Vagina (tissue), 2 donors: ENCODE results near the gene SLC12A9. TPM values are rescaled to one million over a fixed set of nuclear protein-coding genes. Genes with fewer than 3 reads are reported as not detected.

Source experiments
- DNase-seq, 2 donors: peaks; one replicate each; pipeline ENCODE4 v3.0.0-alpha.2; 2017; ENCODE audit errors: extremely low spot score in 2 of 2
- H3K27ac ChIP-seq: fragments of 200-600 bp; sonication (generic); one replicate; pipeline ENCODE4 v1.5.1; 2019
- H3K27me3 ChIP-seq: fragments of 200-600 bp; sonication (generic); one replicate; pipeline ENCODE4 v1.5.1; 2019
- H3K36me3 ChIP-seq, 2 donors: fragments of 200-600 bp; sonication (generic); one replicate each; pipeline ENCODE4 v1.5.1; 2017 to 2019
- H3K4me1 ChIP-seq: fragments of 200-600 bp; sonication (generic); one replicate; pipeline ENCODE4 v1.5.1; 2019
- H3K4me3 ChIP-seq, 2 donors: fragments of 200-600 bp; sonication (generic); 1 replicate in 1 of 2; 2 replicates in 1 of 2; pipeline ENCODE4 v1.5.1; 2016 to 2019
- H3K9me3 ChIP-seq: fragments of 200-600 bp; sonication (generic); one replicate; pipeline ENCODE4 v1.5.1; 2019
- CTCF ChIP-seq, 3 experiments: fragments of 450-650 bp in 2 of 3; fragments of 200-600 bp in 1 of 3; sonication (generic) in 1 of 3; IDR thresholded peaks; one replicate each; pipeline ENCODE4 v1.5.1; 2017 to 2019; ENCODE audit warnings: antibody characterized with exemption in 3 of 3, mild to moderate bottlenecking in 2 of 3, moderate library complexity in 2 of 3
- POLR2A ChIP-seq, 2 donors: fragments of 450-650 bp; IDR thresholded peaks; one replicate each; pipeline ENCODE4 v1.6.1; 2017; ENCODE audit warnings: antibody characterized with exemption in 2 of 2, mild to moderate bottlenecking in 2 of 2, moderate library complexity in 2 of 2
- POLR2AphosphoS5 ChIP-seq, 2 donors: sonication (generic); formaldehyde crosslinking; IDR thresholded peaks; one replicate each; pipeline ENCODE4 v1.9.0; 2017; ENCODE audit warnings: antibody characterized with exemption in 2 of 2, mild to moderate bottlenecking in 2 of 2, low read depth in 1 of 2; ENCODE audit not compliant: insufficient read depth in 1 of 2
- intact Hi-C: fragments of 100-400 bp; cut with DNase I; formaldehyde crosslinking; loops from one replicate; pipeline ENCODE4 v1.15.1; 2023
- total RNA-seq: library from RNA; depleted of rRNA; stranded (reverse); fragments of >200 nt; gene quantifications from one replicate; pipeline ENCODE4 v1.2.3, GENCODE V29; 2016

Gene SLC12A9
- total RNA-seq, 1 donor from 2014 or later: 15.7 TPM

- no peak for TF ChIP-seq POLR2AphosphoS5 (IDR thresholded peaks at IDR 0.05; ENCODE audit: insufficient read depth in 1 of 2, low read depth in 1 of 2)
- TF ChIP-seq POLR2A (IDR thresholded peaks at IDR 0.05): no peak
- TF ChIP-seq CTCF (IDR thresholded peaks at IDR 0.05): no peak
- intact Hi-C loops: no loop called here
- Histone ChIP-seq H3K9me3 (no peaks in the 10 kb centered on the region), H3K27ac (no peak overlapping the region), H3K27me3 (no peaks in the 10 kb centered on the region), H3K4me1 (peaks cover 25% of the 10 kb centered on the region), H3K4me3 (no peak overlapping the region), H3K36me3 (peaks cover 0 to 20% of the 10 kb centered on the region in 2 donors)
- no peak for DNase-seq
These were observed 4.4 kb downstream of the SLC12A9 start for GRCh38 chr7:100856871-100857282.

DNA sequence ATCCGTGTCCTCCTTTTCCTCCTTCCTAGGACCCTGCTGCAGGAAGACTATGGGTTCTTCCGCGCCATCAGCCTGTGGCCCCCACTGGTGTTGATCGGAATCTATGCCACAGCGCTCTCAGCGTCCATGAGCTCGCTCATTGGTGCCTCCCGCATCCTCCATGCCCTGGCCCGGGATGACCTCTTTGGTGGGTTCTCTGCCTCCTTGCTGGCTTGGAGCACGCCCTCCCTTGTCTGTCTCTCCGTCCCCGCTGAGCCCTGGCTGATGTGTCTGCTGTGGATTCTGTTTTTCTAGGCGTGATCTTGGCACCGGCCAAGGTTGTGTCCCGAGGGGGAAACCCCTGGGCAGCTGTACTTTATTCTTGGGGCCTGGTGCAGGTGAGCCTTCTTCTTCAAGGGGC, 7.3 kb downstream of the SLC12A9 start:
- TF ChIP-seq POLR2AphosphoS5 (IDR thresholded peaks at IDR 0.05; ENCODE audit: insufficient read depth in 1 of 2, low read depth in 1 of 2) (no peak), CTCF (IDR thresholded peaks at IDR 0.05) (no peak), POLR2A (IDR thresholded peaks at IDR 0.05) (no peak)
- no peak overlapping the region for H3K4me3 ChIP-seq
- no peak for DNase-seq
- H3K36me3 ChIP-seq: peaks cover 0 to 20% of the 10 kb centered on the region in 2 donors
- H3K4me1 ChIP-seq: no peaks in the 10 kb centered on the region
- H3K27ac ChIP-seq: no peak overlapping the region
- intact Hi-C loops: loop anchor here (10.0 kb wide), 1 partner anchor 315 kb away; no protein-coding TSS in a partner anchor
- no peaks in the 10 kb centered on the region for H3K9me3 ChIP-seq
- no peaks in the 10 kb centered on the region for H3K27me3 ChIP-seq

- no peak for TF ChIP-seq POLR2AphosphoS5 (IDR thresholded peaks at IDR 0.05; ENCODE audit: insufficient read depth in 1 of 2, low read depth in 1 of 2)
- TF ChIP-seq POLR2A (IDR thresholded peaks at IDR 0.05): no peak
- no peak for TF ChIP-seq CTCF (IDR thresholded peaks at IDR 0.05)
- H3K9me3 ChIP-seq: no peaks in the 10 kb centered on the region
- peaks cover 10% of the 10 kb centered on the region for H3K4me1 ChIP-seq
- no peak overlapping the region for H3K4me3 ChIP-seq
- DNase-seq: no peak
- no peaks in the 10 kb centered on the region for H3K27me3 ChIP-seq
- H3K27ac ChIP-seq: no peak overlapping the region
- peaks cover 0 to 20% of the 10 kb centered on the region in 2 donors for H3K36me3 ChIP-seq
- intact Hi-C loops: loop anchor here (10.0 kb wide), 1 partner anchor 316 kb away; no protein-coding TSS in a partner anchor
These were observed 8.4 kb downstream of the SLC12A9 start for GRCh38 chr7:100860702-100861615.

- peaks cover 0 to 20% of the 10 kb centered on the region in 2 donors for H3K36me3 ChIP-seq
- TF ChIP-seq POLR2A (IDR thresholded peaks at IDR 0.05) (no peak), CTCF (IDR thresholded peaks at IDR 0.05) (no peak), POLR2AphosphoS5 (IDR thresholded peaks at IDR 0.05; ENCODE audit: insufficient read depth in 1 of 2, low read depth in 1 of 2) (no peak)
These were observed 9.1 kb downstream of the SLC12A9 start for GRCh38 chr7:100861616-100861985.

More at GRCh38 chr7:100861616-100861985, 9.1 kb downstream of the SLC12A9 start:
- H3K4me1 ChIP-seq: peaks cover 16% of the 10 kb centered on the region
- H3K9me3 ChIP-seq: no peaks in the 10 kb centered on the region
- H3K27me3 ChIP-seq: no peaks in the 10 kb centered on the region
- H3K4me3 ChIP-seq: no peak overlapping the region
- intact Hi-C loops: loop anchor here (10.0 kb wide), 1 partner anchor 317 kb away; no protein-coding TSS in a partner anchor
- no peak for DNase-seq
- no peak overlapping the region for H3K27ac ChIP-seq
